GM21529 (cell line): ENCODE results near the gene KMT2B.
A peak's percentile ranks its signal among the peaks of the same experiment; 100 is the strongest.
"Not testable (repeated sequence)": the region's sequence is repeated elsewhere in the genome, so short reads cannot be mapped to it uniquely, and the experiment has no call there.

Experiments used
- ATAC-seq: cut with Tn5 transposase; IDR thresholded peaks from one replicate; pipeline ENCODE4 v1.9.1; 2021; ENCODE audit not compliant: unreplicated experiment

The KMT2B gene

GRCh38 chr19:35712567-35713505, 5.0 kb upstream of the KMT2B start:
- ATAC-seq = no peak

GRCh38 chr19:35713506-35713850, 4.3 kb upstream of the KMT2B start:
- no peak for ATAC-seq

- ATAC-seq = no peak
These were observed 3.8 kb upstream of the KMT2B start for GRCh38 chr19:35713904-35714495.

- no peak for ATAC-seq
These were observed 3.0 kb upstream of the KMT2B start for GRCh38 chr19:35714601-35715354.

GRCh38 chr19:35715355-35715809, 2.4 kb upstream of the KMT2B start:
- no peak for ATAC-seq

GRCh38 chr19:35715981-35716800, 1.6 kb upstream of the KMT2B start:
- ATAC-seq = no peak

- ATAC-seq = peak; percentile 53
These were observed 770 bp upstream of the KMT2B start for GRCh38 chr19:35716801-35717664.

- ATAC-seq = no peak
These were observed 690 bp downstream of the KMT2B start for GRCh38 chr19:35718345-35719041.

GRCh38 chr19:35719402-35720162, 1.8 kb downstream of the KMT2B start:
- no peak for ATAC-seq

DNA sequence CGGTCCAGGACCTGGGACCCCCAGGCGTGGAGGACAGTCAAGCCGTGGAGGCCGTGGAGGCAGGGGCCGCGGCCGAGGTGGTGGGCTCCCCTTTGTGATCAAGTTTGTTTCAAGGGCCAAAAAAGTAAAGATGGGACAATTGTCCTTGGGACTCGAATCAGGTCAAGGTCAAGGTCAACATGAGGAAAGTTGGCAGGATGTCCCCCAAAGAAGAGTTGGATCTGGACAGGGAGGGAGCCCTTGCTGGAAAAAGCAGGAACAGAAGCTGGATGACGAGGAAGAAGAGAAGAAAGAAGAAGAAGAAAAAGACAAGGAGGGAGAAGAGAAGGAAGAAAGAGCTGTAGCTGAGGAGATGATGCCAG, 2.3 kb downstream of the KMT2B start:
- ATAC-seq = no peak

DNA sequence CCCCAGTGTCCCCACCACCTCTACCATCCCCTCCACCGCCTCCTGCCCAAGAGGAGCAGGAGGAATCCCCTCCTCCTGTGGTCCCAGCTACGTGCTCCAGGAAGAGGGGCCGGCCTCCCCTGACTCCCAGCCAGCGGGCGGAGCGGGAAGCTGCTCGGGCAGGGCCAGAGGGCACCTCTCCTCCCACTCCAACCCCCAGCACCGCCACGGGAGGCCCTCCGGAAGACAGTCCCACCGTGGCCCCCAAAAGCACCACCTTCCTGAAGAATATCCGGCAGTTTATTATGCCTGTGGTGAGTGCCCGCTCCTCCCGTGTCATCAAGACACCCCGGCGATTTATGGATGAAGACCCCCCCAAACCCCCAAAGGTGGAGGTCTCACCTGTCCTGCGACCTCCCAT, 2.8 kb downstream of the KMT2B start:
- ATAC-seq = no peak

GRCh38 chr19:35721374-35721773, 3.6 kb downstream of the KMT2B start:
- no peak for ATAC-seq

- ATAC-seq = no peak
These were observed 4.7 kb downstream of the KMT2B start for GRCh38 chr19:35722461-35722860.

GRCh38 chr19:35722897-35723296, 5.1 kb downstream of the KMT2B start:
- no peak for ATAC-seq

- no peak for ATAC-seq
These were observed 5.9 kb downstream of the KMT2B start for GRCh38 chr19:35723671-35724070.

DNA sequence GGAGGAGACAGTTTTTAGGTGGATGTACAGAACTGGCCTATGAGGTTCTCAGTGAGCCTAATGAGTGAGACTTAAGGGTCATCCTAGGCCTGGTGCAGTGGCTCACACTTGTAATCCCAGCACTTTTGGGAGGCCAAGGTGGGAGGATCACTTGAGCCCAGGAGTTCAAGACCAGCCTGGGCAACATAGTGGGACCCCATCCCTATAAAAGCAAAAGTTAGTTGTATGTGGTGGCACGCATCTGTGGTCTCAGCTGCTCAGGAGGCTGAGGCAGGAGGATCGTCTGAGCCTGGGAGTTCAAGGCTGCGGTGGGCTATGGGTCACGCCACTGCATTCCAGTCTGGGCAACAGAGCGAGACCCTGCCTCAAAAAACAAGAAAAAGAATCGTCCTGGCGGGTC, 6.3 kb downstream of the KMT2B start:
- not testable (repeated sequence) for ATAC-seq

DNA sequence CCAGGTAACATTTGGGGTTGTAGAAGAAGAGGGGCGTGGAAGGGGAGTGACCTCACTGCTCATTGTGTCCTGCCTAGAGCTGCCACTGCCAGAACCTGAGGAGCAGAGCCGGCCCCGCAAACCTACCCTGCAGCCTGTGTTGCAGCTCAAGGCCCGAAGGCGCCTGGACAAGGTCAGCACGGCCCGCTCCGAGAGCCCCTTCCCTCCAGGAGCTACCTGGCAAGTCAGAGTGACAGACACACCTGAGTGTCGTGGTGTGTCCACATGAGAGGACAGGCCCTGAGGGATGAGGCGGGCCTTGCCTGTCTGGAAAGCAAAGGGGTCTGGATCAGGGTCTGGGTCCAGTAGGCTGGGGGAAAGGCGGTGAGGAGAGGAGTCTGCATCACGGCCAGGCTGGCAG, 6.8 kb downstream of the KMT2B start:
- no peak for ATAC-seq

DNA sequence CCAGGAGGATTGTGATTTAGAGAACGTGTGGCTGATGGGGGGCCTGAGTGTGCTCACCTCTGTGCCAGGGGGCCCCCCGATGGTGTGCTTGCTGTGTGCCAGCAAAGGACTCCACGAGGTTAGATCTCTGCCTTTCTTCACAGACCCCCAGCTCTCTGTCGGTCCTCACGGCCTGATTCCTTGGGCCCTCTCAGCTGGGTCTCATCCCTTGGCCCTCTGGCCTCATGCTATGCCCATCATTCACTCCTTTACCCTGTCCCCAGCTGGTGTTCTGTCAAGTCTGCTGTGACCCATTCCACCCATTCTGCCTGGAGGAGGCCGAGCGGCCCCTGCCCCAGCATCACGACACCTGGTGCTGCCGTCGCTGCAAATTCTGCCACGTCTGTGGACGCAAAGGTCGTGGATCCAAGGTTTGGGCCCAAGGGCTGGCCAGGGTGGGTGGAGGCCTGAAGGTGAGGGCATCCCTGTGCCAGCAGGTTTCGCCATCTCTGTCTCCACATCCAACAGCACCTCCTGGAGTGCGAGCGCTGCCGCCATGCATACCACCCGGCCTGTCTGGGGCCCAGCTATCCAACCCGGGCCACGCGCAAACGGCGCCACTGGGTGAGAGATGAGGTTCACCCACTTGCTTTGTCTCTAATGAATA, 7.5 kb downstream of the KMT2B start:
- no peak for ATAC-seq
